Measurements from ENCODE around the gene NEDD4. TPM values are rescaled to one million over a fixed set of nuclear protein-coding genes. Genes with fewer than 3 reads are reported as not detected.

NEDD4 gene
- polyA plus RNA-seq, 1 of the 3 experiments (the other 2 are of a cell fraction) = 12.9 TPM

DNA sequence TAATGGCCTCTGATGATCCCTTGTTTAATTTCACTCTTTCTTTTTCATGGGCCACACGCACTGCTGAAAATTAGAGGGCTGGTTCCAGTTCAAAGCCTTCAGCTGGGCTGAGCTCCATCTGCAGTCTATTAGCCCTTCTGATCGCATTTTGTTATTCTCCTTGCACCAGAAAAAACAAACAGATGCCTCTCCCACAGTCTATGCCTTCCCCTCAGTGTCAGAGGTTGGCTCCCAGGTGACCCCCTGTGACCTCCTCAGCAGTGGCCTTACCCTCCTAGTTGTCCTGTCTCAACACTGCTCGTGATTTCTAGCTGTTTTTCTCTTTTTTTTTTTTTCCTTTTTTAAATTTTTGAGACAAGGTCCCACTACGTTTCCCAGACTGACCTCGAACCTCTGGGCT lies 173.4 kb downstream of the NEDD4 start:
- H3K9me2 ChIP-seq = no peaks in the 10 kb centered on the region
- DNase-seq = no peak
- no peak overlapping the region for H3K9ac ChIP-seq
- H3K4me3 ChIP-seq (ENCODE audit: low read depth in 2 of 2, low read length in 1 of 2) = no peak overlapping the region
- no peaks in the 10 kb centered on the region for H4K20me1 ChIP-seq (ENCODE audit: insufficient read depth)
- CTCF ChIA-PET = interaction anchor here (0.6 to 1.7 kb wide), 6 partner anchors 18 to 265 kb away, joined by 3 to 4 read pairs (median 3); no protein-coding TSS in a partner anchor
- H3K4me2 ChIP-seq = no peak overlapping the region
- no peaks in the 10 kb centered on the region for H3K36me3 ChIP-seq (replicated peaks in 1 of 2; ENCODE audit: control insufficient read depth in 1 of 2, insufficient read depth in 2 of 2, low read length in 1 of 2)
- no peaks in the 10 kb centered on the region for H3K27me3 ChIP-seq (ENCODE audit: insufficient read depth)
- 88% methylated on average over 5 of the region's 5 CpGs for WGBS (ENCODE audit: low lambda C conversion rate)
- H3K4me1 ChIP-seq (ENCODE audit: control insufficient read depth in 1 of 2, insufficient read depth in 2 of 2, low read depth in 1 of 2, low read length in 1 of 2) = peaks cover 19 to 21% of the 10 kb centered on the region in 2 experiments
- no peak overlapping the region for H2AFZ ChIP-seq (ENCODE audit: low read depth)
- TF ChIP-seq EP300 (IDR thresholded peaks at IDR 0.05; ENCODE audit: borderline replicate concordance in 1 of 2, low read depth in 1 of 2, low read length in 1 of 2) (no peak), ELF1 (IDR thresholded peaks at IDR 0.05) (no peak), GATA2 (CRISPR knock-in tag; IDR thresholded peaks at IDR 0.05) (no peak), FOSL2 (IDR thresholded peaks at IDR 0.05; ENCODE audit: borderline replicate concordance, low read depth) (no peak), RXRA (IDR thresholded peaks at IDR 0.05; ENCODE audit: borderline replicate concordance, low read depth) (no peak), NRF1 (IDR thresholded peaks at IDR 0.05; ENCODE audit: low read depth, low read length) (no peak)
- TF ChIP-seq, protein P1, sequence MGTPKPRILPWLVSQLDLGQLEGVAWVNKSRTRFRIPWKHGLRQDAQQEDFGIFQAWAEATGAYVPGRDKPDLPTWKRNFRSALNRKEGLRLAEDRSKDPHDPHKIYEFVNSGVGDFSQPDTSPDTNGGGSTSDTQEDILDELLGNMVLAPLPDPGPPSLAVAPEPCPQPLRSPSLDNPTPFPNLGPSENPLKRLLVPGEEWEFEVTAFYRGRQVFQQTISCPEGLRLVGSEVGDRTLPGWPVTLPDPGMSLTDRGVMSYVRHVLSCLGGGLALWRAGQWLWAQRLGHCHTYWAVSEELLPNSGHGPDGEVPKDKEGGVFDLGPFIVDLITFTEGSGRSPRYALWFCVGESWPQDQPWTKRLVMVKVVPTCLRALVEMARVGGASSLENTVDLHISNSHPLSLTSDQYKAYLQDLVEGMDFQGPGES (IDR thresholded peaks at IDR 0.05; ENCODE audit: low read depth, low read length) = no peak
- TF ChIP-seq, protein P2, sequence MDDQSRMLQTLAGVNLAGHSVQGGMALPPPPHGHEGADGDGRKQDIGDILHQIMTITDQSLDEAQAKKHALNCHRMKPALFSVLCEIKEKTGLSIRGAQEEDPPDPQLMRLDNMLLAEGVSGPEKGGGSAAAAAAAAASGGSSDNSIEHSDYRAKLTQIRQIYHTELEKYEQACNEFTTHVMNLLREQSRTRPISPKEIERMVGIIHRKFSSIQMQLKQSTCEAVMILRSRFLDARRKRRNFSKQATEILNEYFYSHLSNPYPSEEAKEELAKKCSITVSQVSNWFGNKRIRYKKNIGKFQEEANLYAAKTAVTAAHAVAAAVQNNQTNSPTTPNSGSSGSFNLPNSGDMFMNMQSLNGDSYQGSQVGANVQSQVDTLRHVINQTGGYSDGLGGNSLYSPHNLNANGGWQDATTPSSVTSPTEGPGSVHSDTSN (IDR thresholded peaks at IDR 0.05) = no peak
- TF ChIP-seq, protein P3, sequence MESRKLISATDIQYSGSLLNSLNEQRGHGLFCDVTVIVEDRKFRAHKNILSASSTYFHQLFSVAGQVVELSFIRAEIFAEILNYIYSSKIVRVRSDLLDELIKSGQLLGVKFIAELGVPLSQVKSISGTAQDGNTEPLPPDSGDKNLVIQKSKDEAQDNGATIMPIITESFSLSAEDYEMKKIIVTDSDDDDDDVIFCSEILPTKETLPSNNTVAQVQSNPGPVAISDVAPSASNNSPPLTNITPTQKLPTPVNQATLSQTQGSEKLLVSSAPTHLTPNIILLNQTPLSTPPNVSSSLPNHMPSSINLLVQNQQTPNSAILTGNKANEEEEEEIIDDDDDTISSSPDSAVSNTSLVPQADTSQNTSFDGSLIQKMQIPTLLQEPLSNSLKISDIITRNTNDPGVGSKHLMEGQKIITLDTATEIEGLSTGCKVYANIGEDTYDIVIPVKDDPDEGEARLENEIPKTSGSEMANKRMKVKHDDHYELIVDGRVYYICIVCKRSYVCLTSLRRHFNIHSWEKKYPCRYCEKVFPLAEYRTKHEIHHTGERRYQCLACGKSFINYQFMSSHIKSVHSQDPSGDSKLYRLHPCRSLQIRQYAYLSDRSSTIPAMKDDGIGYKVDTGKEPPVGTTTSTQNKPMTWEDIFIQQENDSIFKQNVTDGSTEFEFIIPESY (IDR thresholded peaks at IDR 0.05; ENCODE audit: borderline replicate concordance, low read depth) = no peak
- peak overlapping the region in 1 of 2 experiments; percentile 58; a peak in 1 of 4 replicates for H3K27ac ChIP-seq (ENCODE audit: low read depth in 2 of 2, low read length in 1 of 2)
- no peaks in the 10 kb centered on the region for H3K9me3 ChIP-seq
- no peaks in the 10 kb centered on the region for H3K79me2 ChIP-seq (ENCODE audit: insufficient read depth)
- POLR2A ChIA-PET = interaction anchor here (0.7 to 1.0 kb wide), 2 partner anchors 11 to 26 kb away, joined by 3 read pairs; no protein-coding TSS in a partner anchor
- peaks cover 37% of the 10 kb centered on the region for H3F3A ChIP-seq (replicated peaks; ENCODE audit: insufficient read depth)

DNA sequence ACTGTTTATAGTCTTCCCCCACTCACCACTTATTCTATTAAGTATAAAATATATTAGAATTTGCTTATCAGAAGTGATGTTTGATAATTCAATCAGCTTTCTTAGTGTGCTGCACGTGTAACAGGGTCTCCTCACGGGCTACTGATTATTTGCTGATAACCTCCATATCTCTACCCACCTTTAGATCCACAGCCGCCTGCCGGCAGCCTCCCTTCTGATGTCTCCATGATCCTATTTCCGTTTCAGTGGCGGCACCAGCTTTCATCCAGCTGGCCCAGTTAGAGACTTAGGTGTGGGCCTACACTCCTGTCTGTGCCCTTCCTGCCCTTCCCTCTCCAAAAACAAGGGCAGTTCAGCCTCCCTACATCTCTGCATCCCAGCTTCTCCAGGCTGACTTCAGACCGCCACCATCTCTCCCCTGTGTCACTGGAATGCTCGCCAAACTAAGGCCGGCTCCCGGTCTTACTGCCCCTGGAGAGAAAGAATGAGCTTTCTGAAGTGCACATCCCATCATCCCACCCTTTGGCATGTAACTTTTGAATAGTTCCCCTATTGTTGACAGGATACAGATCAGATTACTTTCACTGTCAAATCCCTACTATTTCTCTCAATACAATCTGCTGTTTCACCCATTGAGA lies 173.9 kb downstream of the NEDD4 start:
- WGBS (ENCODE audit: low lambda C conversion rate) = 88% methylated on average over 10 of the region's 10 CpGs
- Histone ChIP-seq H3K79me2 (ENCODE audit: insufficient read depth) (no peaks in the 10 kb centered on the region), H3K9ac (no peak overlapping the region), H3F3A (replicated peaks; ENCODE audit: insufficient read depth) (peaks cover 41% of the 10 kb centered on the region), H3K36me3 (replicated peaks in 1 of 2; ENCODE audit: control insufficient read depth in 1 of 2, insufficient read depth in 2 of 2, low read length in 1 of 2) (no peaks in the 10 kb centered on the region), H3K9me3 (no peaks in the 10 kb centered on the region), H3K4me1 (ENCODE audit: control insufficient read depth in 1 of 2, insufficient read depth in 2 of 2, low read depth in 1 of 2, low read length in 1 of 2) (peaks cover 20 to 21% of the 10 kb centered on the region in 2 experiments), H3K9me2 (no peaks in the 10 kb centered on the region), H3K4me2 (no peak overlapping the region), H3K27ac (ENCODE audit: low read depth in 2 of 2, low read length in 1 of 2) (peak overlapping the region in 1 of 2 experiments; percentile 58; a peak in 2 of 4 replicates), H3K27me3 (ENCODE audit: insufficient read depth) (no peaks in the 10 kb centered on the region), H2AFZ (ENCODE audit: low read depth) (no peak overlapping the region), H3K4me3 (ENCODE audit: low read depth in 2 of 2, low read length in 1 of 2) (no peak overlapping the region), H4K20me1 (ENCODE audit: insufficient read depth) (no peaks in the 10 kb centered on the region)
- ChIA-PET POLR2A (interaction anchor here (0.7 to 1.0 kb wide), 2 partner anchors 11 to 27 kb away, joined by 3 read pairs; no protein-coding TSS in a partner anchor), CTCF (interaction anchor here (1.2 to 1.6 kb wide), 4 partner anchors 18 to 169 kb away, joined by 3 to 4 read pairs (median 4); no protein-coding TSS in a partner anchor)
- no peak for DNase-seq
- TF ChIP-seq FOXJ3 (CRISPR knock-in tag; IDR thresholded peaks at IDR 0.05) (no peak), EP300 (IDR thresholded peaks at IDR 0.05; ENCODE audit: borderline replicate concordance in 1 of 2, low read depth in 1 of 2, low read length in 1 of 2) (no peak), GABPA (IDR thresholded peaks at IDR 0.05; ENCODE audit: low read depth) (no peak), TCF12 (IDR thresholded peaks at IDR 0.05) (no peak), RFX5 (IDR thresholded peaks at IDR 0.05; ENCODE audit: low read length) (no peak), SMC3 (IDR thresholded peaks at IDR 0.05; ENCODE audit: low read depth, low read length) (no peak), EZH2phosphoT487 (IDR thresholded peaks at IDR 0.05; ENCODE audit: borderline replicate concordance, low read depth) (no peak), SIN3A (IDR thresholded peaks at IDR 0.05; ENCODE audit: borderline replicate concordance, low read depth, low read length) (no peak), NFIC (IDR thresholded peaks at IDR 0.05; ENCODE audit: borderline replicate concordance) (no peak)
- TF ChIP-seq, protein P4, sequence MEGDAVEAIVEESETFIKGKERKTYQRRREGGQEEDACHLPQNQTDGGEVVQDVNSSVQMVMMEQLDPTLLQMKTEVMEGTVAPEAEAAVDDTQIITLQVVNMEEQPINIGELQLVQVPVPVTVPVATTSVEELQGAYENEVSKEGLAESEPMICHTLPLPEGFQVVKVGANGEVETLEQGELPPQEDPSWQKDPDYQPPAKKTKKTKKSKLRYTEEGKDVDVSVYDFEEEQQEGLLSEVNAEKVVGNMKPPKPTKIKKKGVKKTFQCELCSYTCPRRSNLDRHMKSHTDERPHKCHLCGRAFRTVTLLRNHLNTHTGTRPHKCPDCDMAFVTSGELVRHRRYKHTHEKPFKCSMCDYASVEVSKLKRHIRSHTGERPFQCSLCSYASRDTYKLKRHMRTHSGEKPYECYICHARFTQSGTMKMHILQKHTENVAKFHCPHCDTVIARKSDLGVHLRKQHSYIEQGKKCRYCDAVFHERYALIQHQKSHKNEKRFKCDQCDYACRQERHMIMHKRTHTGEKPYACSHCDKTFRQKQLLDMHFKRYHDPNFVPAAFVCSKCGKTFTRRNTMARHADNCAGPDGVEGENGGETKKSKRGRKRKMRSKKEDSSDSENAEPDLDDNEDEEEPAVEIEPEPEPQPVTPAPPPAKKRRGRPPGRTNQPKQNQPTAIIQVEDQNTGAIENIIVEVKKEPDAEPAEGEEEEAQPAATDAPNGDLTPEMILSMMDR (IDR thresholded peaks at IDR 0.05) = no peak
- TF ChIP-seq, protein P2 (IDR thresholded peaks at IDR 0.05) = no peak
